NCI-H1092 treated with DMSO at 0.1 percent for 48 hours (cell line): Measurements from ENCODE around the gene ROR1.
"Not testable (repeated sequence)": the region's sequence is repeated elsewhere in the genome, so short reads cannot be mapped to it uniquely, and the experiment has no call there.

Source experiments
- DNase-seq: peaks from one replicate; lab custom pipeline; 2025; lab: John Stamatoyannopoulos, UW

The ROR1 gene

DNA sequence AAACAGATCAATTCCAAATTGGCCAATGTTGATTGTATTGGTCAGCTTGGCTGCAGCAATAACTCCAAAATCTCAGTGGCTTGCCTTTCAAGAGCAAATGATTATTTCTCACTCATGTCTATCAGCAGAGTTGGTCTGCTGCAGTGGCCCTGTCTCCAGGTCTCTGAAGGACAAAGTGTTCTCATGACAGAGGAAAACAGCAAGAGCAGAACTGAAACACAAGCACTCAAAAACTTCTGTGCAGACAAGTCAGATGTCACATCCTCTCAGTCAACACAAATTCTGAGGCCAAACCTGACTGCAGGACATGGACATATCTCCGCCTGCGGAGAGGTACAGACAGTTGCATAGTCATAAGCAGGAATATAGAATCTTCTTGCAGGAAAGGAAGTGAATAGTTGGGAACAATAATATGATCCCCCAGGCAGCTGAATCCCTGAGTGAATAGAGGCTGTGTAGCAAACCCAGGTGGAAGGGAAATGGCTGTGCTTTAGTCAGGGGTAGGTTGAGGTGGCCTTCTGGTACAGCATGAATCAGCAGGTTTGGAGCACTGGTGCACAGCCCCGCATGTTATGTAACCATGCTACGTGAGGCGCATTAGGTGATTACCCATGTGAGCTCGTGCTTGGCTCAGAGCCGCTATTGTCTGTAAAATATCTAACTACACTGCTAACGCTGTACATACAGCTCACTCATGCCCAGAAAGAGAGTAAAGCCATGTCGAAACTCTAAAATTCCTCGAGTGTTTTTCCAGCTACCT lies 412.5 kb downstream of the ROR1 start:
- no peak for DNase-seq

- DNase-seq, result no peak
Measured at GRCh38 chr1:64186898-64187280, 413.1 kb downstream of the ROR1 start.

GRCh38 chr1:64187646-64188045 lies 413.8 kb downstream of the ROR1 start:
- no peak for DNase-seq

DNA sequence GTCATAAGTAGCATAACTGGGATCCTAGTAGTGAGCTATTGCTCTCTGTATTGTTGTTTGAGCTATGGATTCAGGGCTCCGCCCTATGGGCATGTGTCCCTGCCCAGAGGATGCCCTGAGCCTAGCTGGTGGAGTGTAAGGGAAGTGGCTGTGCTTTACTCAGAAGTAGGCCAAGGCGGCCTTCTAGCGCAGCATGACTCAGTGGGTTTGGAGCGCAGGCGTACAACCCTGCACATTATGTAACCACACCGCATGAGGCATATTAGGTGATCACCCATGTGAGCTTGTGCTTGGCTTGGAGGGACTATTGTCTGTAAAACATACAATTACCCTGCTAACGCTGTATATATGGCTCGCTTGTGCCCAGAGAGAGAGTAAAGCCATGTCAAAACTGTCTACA lies 418.5 kb downstream of the ROR1 start:
- DNase-seq, result no peak

GRCh38 chr1:64194168-64195080 lies 420.6 kb downstream of the ROR1 start:
- DNase-seq, result no peak

GRCh38 chr1:64195081-64195395 lies 421.2 kb downstream of the ROR1 start:
- DNase-seq, result no peak

DNA sequence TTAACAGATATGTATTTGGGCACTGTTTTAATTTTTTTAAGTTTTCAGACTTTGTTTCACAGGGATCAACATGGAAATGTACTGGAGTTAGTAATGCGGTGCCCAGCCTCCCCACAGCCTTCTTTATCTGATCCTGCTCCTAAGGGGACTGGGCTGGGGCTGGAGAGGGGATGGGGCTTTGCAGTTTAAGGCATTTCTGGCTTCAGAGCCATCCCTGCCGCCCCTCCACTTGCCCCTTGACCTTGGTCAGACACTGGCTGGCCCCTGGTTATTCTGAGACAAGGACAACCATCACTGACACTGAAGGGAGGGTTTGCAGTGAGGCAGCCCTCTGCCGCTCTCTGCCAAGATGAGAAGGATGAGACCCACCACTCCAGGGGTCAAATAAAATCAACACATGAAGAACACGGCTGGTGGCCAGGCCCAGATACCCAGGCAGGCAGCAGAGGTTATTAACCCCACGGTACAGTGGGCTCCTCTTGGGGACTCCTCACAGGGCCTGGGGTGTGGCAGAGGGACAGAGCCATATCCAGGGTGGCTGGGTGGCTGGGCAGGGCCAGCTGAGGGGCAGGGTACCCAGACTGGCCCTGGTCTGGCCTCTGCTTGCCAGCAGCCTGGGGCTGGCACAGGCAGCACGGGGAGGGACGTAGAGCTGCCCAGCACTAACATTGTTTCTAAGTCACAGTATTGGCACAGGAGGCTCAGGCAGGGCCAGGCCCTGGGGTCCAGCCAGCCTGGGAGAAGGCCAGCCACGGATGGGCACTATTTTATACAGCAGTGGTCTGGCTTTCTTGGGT lies 422.5 kb downstream of the ROR1 start:
- no peak for DNase-seq

DNA sequence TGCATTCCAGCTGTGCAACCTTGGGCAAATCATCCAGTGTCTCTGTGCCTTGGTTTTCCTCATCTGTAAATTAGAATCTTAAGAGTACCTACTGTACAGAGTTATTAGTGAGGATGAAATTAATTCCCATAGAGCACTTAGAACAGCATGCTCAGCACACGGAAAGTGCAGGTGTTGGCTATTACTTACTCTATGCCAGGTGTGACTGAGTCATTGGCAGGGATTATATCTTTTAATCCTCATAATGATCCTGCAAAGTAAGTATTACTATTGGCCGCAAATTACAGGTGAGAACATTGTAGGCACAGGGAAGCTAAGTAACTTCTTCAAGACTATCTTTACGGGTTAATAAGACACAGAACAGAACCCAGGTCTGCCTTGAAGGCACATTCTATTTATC lies 423.3 kb downstream of the ROR1 start:
- no peak for DNase-seq

DNA sequence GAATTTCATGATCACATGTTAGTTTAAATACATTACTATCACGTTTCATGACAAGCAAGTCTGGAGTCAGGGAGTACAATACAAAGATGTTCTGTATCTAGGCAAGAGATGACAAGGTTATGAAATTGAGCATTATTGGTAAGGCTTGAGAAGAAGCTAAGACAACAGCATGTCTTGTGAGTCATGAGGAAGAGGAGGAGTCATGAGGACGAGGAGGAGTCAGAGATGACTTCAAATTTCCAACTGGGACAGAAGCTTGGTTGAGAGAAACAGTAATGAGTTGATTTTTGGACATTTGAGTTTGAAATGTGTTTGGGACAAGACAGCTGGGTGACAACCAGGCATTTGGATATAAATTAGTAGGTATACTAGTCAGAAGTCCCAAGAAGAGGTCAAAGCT lies 425.3 kb downstream of the ROR1 start:
- no peak for DNase-seq

GRCh38 chr1:64200064-64200463 lies 426.2 kb downstream of the ROR1 start:
- no peak for DNase-seq

- no peak for DNase-seq
Measured at GRCh38 chr1:64203420-64203819, 429.6 kb downstream of the ROR1 start, which contains the start of gene UBE2U. UBE2U (plus strand) TSS chr1:64203623; CDS start chr1:64204051, 428 bp downstream.

DNA sequence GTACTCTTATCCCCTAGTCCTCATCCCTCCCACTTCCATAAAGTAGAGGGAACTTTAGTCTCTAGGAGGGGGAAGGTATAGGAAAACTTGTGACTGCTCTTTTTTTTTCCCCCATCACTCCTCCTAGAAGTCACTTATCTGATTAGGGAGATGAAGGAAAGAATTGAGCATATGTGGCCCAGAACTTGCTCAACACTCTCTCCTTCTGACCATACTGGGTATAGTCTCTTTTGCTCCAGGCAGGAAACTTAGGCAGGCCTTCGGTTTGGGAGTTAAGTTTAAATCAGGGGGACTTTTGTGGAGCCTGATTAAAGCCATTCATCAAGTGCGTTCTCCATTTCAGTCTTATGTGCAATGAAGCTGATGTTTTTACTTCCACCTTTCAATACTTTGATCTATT lies 435.4 kb downstream of the ROR1 start:
- DNase-seq, result no peak

- DNase-seq, result no peak
Measured at GRCh38 chr1:64212031-64212430, 438.2 kb downstream of the ROR1 start.

DNA sequence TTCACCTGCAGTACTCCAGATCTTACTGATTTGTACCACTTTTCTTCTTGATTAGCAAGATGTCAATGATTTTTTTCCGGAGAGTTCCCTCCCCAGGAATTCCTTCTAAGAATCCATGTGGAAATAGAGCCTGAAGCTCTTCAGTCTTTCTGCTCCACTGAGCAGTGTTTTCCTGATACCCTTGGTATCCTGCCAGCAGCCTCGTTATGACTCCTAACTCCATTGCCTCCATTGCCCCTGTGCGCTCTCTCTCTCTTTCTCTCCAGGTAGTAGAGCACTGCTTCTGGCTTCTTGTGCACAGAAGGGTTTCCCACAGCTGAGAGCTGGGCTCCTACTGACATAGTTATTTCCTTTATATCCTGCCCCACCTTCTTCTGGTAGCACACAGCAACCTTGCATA lies 441.8 kb downstream of the ROR1 start:
- peak; percentile 63 for DNase-seq

DNA sequence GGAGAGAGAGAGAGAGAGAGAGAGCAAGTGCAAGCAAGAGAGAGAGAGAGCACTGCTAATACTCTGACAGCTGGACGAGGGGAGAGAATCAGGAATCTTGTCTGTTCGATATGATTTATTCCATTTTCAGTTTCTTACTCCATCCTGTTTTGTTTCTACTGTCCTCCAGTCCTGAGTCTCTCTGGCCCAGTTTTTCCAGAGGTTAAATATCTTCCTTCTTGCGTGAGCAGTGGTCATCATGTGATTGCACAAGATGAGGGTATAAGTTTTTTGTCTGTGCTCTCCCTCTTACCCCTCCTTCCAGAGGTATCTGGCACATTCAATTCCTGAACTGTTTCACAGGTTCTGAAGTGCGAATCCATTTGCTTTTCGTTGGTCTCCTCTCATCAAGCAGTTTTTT lies 446.4 kb downstream of the ROR1 start:
- no peak for DNase-seq

DNA sequence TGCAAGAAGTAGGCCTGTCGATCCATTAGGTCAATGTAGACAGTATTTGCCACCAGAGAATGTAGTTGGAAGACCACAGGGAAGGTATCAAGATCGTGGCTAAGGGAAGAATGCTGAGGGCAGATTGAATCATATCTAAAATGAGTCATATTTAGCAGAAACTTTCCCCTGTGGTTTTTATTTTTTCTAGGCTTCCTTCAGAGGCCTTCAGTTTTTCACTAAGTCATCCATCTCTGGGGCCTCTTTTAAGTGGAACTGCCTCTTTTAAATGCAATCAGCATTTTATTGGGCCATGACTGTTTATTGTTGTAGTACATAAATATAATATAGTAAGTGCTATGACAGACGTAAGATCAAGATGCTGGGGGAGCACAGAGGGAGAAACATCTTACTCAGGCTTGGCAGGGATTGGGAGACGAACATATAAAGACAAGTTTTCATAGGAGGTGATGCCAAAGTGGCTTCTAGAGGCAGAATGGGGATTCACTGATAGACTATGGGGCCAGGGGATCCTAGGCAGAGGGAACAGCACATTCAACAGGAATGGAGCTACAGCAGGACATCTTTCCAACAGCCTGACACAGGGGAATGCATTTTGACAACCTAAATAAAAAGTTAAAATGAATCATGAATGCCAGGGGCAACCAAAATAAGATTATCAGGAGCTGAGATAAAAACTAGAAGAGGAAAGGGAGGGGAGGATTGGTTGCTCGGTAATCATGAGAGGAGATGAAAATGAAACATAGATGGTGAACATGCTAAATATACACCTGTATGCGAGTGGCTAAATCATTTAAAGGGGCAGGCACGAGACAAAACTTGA lies 449.7 kb downstream of the ROR1 start:
- no peak for DNase-seq

- DNase-seq, result not testable (repeated sequence)
Measured at GRCh38 chr1:64224236-64224635, 450.4 kb downstream of the ROR1 start.

GRCh38 chr1:64228167-64228957 lies 454.5 kb downstream of the ROR1 start:
- DNase-seq, result no peak

GRCh38 chr1:64229307-64229706 lies 455.5 kb downstream of the ROR1 start:
- DNase-seq, result no peak
